GM18951 (cell line): ENCODE measurements around the gene FRMD4B.
"Not testable (repeated sequence)": the region's sequence is repeated elsewhere in the genome, so short reads cannot be mapped to it uniquely, and the experiment has no call there.

Source experiments
- POLR2A ChIP-seq: IDR thresholded peaks from 4 replicates; pipeline ENCODE4 v1.6.1; 2011; ENCODE audit warnings: mild to moderate bottlenecking; ENCODE audit not compliant: insufficient read length, insufficient read depth; ENCODE audit errors: extremely low read depth
- in situ Hi-C: fragments of 300-500 bp; cut with MboI; formaldehyde crosslinking; loops from one replicate; pipeline ENCODE4 v1.12.0; 2022; ENCODE audit warnings: low sequenced_read_pairs, mixed read lengths, inconsistent platforms; ENCODE audit not compliant: unreplicated experiment

The FRMD4B gene

GRCh38 chr3:69297501-69297900 is 88.4 kb downstream of the FRMD4B start:
- in situ Hi-C loops, result no loop called here

DNA sequence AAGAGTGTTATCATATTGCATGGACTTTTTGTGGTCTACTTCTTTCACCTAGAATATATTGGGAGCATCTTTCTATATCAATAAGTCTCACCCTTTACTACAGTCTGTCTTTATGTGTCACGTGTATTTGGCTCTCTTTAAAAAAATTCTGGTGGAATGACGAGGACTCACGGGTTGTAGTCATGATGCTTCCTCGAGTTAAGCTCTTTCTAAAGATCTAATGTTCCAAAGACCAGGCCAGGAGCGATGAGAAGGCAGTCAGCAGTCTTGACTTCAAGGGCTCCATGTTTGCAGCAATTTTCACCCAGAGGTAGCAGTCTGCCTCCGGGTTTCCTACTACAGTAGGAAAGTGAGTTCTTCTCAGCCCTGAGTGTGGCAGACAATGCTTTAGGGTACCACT is 88.9 kb downstream of the FRMD4B start:
- no peak for TF ChIP-seq POLR2A
- in situ Hi-C loops, result no loop called here

More at GRCh38 chr3:69297501-69297900, 88.4 kb downstream of the FRMD4B start:
- TF ChIP-seq POLR2A, result no peak

- TF ChIP-seq POLR2A, result no peak
- in situ Hi-C loops, result no loop called here
Observed at GRCh38 chr3:69294014-69294766, 91.7 kb downstream of the FRMD4B start.

GRCh38 chr3:69292959-69293574 is 92.8 kb downstream of the FRMD4B start:
- in situ Hi-C loops, result no loop called here
- TF ChIP-seq POLR2A, result no peak

GRCh38 chr3:69292185-69292584 is 93.7 kb downstream of the FRMD4B start:
- in situ Hi-C loops, result no loop called here
- no peak for TF ChIP-seq POLR2A

DNA sequence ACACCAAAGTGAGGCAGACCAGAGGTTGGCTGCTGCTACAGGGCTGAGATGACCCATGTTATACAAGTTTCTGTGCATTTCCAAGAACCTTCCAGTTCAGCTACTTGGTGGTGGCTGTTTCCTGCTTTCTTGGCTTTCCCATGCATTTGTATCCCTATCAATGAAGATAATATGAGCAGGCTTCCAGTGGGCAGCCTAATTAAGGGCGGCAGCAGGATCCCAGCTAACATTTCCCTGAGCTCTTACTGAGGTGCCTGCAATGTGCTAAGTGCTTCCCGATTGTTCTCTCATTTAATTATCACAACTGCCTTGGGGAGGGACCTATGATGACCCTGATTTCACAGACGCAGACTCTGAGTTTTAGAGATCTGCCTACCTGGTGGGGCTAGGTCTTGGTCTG is 95.5 kb downstream of the FRMD4B start:
- no peak for TF ChIP-seq POLR2A
- in situ Hi-C loops, result no loop called here

DNA sequence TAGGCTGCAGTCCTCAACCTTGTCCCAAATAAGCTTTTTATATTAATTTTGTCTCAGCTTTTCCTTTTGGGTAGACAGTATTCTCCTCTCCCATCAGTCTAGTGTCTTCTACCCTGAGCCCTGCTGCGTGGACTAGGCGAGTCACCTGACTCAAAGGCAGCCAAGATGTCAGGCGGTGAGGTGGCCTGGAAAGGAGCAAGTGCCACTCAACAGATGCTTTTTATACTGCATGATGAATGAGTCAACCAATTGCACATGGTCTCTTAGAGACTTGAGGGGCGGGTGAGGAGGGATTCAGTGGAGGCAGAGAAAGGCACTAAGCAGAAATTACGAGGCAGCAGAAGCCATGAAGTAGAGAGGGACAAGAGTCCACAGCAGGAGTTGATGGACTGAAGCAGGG is 95.9 kb downstream of the FRMD4B start:
- no peak for TF ChIP-seq POLR2A
- in situ Hi-C loops, result no loop called here

DNA sequence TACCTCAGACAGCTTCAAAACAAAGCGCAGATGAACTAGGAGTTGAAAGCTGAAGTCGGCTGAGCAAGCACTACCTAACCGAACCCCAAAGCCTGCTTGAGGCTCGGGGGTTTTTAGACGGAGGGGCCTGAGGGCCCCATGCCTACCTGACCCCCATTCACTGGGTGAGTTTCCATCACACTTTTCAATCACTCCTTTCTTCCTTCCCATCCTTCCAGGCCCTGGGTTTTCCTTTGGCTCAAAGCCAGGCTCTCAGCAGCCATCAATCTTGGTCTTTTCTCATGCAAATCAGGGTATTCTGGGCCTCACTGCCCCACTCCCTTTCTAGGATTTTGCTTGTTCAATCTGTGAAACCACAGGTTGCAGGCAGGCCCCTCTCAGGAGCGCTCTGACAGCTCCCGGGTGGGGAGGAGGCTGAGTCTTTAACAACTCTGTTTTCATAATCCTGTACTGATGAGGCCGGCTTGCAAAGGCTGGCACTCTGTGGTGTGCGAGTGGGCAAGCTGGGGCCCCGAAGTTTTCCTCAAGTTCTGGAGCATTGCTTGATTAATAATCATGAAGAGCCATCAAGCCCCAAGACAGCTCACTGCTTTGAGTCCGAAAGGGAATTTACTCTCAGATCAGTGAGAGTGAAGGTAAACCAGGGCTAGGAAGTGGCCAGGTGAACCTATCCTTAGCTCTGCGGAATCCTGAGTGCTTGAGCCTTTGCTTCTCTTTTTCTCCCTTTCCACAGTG is 97.6 kb downstream of the FRMD4B start:
- in situ Hi-C loops, result no loop called here
- no peak for TF ChIP-seq POLR2A

DNA sequence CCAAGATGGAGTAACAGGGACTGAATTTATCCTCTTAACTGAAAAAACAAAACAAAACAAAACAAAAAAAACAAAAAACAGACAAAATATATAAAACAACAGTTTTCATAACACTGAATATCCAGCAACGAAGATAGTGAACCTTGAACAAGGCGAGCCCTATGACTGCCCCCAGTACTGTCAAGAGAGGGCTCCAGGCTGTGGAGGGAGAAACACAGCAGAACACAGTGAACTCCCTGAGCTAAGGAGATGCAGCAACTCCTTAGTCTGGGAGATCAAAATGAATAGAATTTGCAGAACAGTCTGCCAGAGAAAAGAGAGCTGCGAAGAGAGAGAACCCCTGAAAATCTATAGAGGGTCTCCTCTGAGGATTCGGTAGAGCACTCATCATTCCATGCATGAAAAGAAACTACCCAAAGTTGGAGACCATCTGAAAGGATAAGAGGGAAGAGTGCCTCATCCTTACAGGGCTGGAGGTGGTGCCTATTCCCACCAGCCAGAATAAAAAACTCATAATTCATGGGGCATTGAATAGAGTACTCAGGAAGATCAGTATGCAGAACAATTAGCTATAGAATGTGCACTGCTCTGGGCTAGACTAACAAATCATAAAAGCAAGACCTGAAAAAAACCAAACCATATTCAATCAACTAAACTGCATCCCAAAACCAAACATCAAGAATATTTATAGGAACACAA is 101.8 kb downstream of the FRMD4B start:
- in situ Hi-C loops, result no loop called here
- no peak for TF ChIP-seq POLR2A

- in situ Hi-C loops, result no loop called here
- TF ChIP-seq POLR2A, result no peak
Observed at GRCh38 chr3:69283496-69283895, 102.4 kb downstream of the FRMD4B start.

- no peak for TF ChIP-seq POLR2A
- in situ Hi-C loops, result no loop called here
Observed at GRCh38 chr3:69282181-69282580, 103.7 kb downstream of the FRMD4B start.

- in situ Hi-C loops, result not testable (repeated sequence)
Observed at GRCh38 chr3:69277403-69277802, 108.5 kb downstream of the FRMD4B start.

- no peak for TF ChIP-seq POLR2A
- in situ Hi-C loops, result no loop called here
Observed at GRCh38 chr3:69276884-69277283, 109.0 kb downstream of the FRMD4B start.

GRCh38 chr3:69276191-69276590 is 109.7 kb downstream of the FRMD4B start:
- in situ Hi-C loops, result not testable (repeated sequence)
